Measurements from ENCODE around the gene IFNL2. TPM values are rescaled to one million over a fixed set of nuclear protein-coding genes. Genes with fewer than 3 reads are reported as not detected.
"Not testable (repeated sequence)": the region's sequence is repeated elsewhere in the genome, so short reads cannot be mapped to it uniquely, and the experiment has no call there.

IFNL2 gene
- total RNA-seq, 4 donors from 2014 or later, result not detected

DNA sequence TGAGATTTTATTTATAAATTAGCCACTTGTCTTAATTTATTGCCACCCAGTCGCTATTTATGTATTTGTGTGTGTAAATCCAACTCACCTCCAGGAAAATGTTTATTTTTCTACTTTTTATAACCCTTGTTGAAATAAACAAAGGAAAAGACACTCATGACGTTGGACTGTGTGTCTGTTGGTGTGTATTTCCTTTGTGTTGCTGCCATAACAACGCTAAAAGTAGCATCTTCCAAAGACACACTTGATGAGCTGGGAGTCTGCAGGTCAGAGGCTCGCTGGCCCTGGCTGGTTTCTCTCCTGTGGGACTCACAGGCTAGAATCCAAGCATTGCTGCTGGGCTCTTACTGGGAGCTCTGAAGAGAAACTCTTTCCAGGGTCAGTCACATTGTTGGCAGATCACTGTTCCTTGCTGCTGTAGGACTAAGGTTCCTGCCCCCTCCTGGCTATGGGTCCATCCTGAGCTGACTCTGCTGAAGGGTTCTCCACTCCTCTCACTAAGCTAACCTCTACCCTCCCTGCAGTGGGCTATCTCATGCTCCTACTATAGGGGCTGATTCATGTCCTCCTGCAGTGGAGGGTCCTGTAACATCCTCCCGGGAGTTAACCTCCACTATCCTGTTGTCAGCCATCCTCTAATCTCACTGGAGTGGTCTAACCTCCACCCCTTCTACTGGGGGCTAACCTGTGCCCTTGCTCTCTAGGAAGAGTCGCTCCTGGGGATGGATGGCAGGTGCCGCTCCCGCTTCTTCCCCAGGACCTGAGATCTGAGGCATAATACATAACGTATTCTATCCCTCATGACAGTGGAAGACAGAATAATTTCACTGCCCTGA, 2.1 kb downstream of the IFNL2 start:
- no peak for DNase-seq (ENCODE audit: low spot score in 2 of 2)
- H3K4me3 ChIP-seq (ENCODE audit: low read depth, poor library complexity, severe bottlenecking), result no peak overlapping the region
- intact Hi-C loops (cut with DNase I; ENCODE audit: low total_unique reads), result no loop called here
- WGBS, 2 donors, result 73 to 84% methylated on average over 9 of the region's 9 CpGs
- TF ChIP-seq, protein P1, sequence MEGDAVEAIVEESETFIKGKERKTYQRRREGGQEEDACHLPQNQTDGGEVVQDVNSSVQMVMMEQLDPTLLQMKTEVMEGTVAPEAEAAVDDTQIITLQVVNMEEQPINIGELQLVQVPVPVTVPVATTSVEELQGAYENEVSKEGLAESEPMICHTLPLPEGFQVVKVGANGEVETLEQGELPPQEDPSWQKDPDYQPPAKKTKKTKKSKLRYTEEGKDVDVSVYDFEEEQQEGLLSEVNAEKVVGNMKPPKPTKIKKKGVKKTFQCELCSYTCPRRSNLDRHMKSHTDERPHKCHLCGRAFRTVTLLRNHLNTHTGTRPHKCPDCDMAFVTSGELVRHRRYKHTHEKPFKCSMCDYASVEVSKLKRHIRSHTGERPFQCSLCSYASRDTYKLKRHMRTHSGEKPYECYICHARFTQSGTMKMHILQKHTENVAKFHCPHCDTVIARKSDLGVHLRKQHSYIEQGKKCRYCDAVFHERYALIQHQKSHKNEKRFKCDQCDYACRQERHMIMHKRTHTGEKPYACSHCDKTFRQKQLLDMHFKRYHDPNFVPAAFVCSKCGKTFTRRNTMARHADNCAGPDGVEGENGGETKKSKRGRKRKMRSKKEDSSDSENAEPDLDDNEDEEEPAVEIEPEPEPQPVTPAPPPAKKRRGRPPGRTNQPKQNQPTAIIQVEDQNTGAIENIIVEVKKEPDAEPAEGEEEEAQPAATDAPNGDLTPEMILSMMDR (IDR thresholded peaks at IDR 0.05), result no peak
- TF ChIP-seq POLR2A (IDR thresholded peaks at IDR 0.05), result no peak

DNA sequence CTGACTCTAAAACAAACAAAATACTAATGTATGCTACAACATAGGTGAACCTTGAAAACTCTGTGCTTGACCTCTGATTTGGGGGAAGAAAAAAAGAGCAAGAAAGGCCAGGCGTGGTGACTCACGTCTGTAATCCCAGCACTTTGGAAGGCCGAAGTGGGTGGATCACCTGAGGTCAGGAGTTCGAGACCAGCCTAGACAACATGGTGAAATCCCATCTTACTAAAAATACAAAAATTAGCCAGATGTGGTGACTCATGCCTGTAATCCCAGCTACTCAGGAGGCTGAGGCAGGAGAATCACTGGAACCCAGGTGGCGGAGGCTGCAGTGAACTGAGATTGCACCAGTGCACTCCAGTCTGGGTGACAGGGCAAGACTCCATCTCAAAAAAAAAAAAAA, 5.7 kb downstream of the IFNL2 start:
- DNase-seq (ENCODE audit: low spot score in 2 of 2), result peak in 1 of 2 donors; percentile 15
- WGBS, 2 donors, result 81 to 91% methylated on average over 5 of the region's 5 CpGs
- intact Hi-C loops (cut with DNase I; ENCODE audit: low total_unique reads); H3K4me3 ChIP-seq (ENCODE audit: low read depth, poor library complexity, severe bottlenecking): not testable (repeated sequence)

DNA sequence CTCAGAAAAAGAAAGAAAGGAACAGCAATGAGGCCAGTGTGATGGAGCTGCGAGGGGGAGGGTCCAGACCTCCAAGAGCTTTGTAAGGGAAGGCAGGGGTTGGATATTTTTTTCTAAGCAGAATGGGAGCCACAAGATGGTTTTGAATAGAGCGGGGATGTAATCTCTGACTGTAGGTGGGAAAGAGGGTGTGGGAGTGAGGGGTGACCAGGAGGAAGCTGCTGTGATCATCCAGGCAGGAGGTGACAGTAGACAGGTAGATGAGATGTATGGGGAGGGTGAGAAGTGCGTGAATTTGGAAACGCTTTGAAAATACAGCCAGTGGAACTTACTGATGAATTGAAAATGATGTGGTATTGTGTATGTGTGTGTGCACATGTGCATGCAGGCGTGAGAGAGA, 7.4 kb downstream of the IFNL2 start:
- no peak overlapping the region for H3K4me3 ChIP-seq (ENCODE audit: low read depth, poor library complexity, severe bottlenecking)
- no peak for TF ChIP-seq POLR2A (IDR thresholded peaks at IDR 0.05)
- DNase-seq (ENCODE audit: low spot score in 2 of 2), result no peak
- WGBS, 2 donors, result 79 to 81% methylated on average over 5 of the region's 5 CpGs
- intact Hi-C loops (cut with DNase I; ENCODE audit: low total_unique reads), result no loop called here

- TF ChIP-seq POLR2A (IDR thresholded peaks at IDR 0.05), result no peak
- TF ChIP-seq, protein P1 (IDR thresholded peaks at IDR 0.05), result no peak
- DNase-seq (ENCODE audit: low spot score in 2 of 2), result no peak
- H3K4me3 ChIP-seq (ENCODE audit: low read depth, poor library complexity, severe bottlenecking), result no peak overlapping the region
- intact Hi-C loops (cut with DNase I; ENCODE audit: low total_unique reads), result no loop called here
- WGBS, 2 donors, result 91 to 97% methylated on average over 5 of the region's 5 CpGs
Measured at GRCh38 chr19:39276740-39277139, 8.5 kb downstream of the IFNL2 start.

GRCh38 chr19:39277598-39277997, 9.4 kb downstream of the IFNL2 start:
- 87 to 89% methylated on average over 7 of the region's 7 CpGs for WGBS, 2 donors
- DNase-seq (ENCODE audit: low spot score in 2 of 2), result peak in 1 of 2 donors; percentile 43

GRCh38 chr19:39282021-39282420, 13.8 kb downstream of the IFNL2 start:
- 65 to 66% methylated on average over 1 of the region's 1 CpG for WGBS, 2 donors
- intact Hi-C loops (cut with DNase I; ENCODE audit: low total_unique reads), result no loop called here
- DNase-seq (ENCODE audit: low spot score in 2 of 2), result no peak
- no peak overlapping the region for H3K4me3 ChIP-seq (ENCODE audit: low read depth, poor library complexity, severe bottlenecking)
- TF ChIP-seq, protein P1 (IDR thresholded peaks at IDR 0.05), result no peak
- no peak for TF ChIP-seq POLR2A (IDR thresholded peaks at IDR 0.05)

More at GRCh38 chr19:39277598-39277997, 9.4 kb downstream of the IFNL2 start:
- TF ChIP-seq POLR2A (IDR thresholded peaks at IDR 0.05), result no peak
- TF ChIP-seq, protein P1 (IDR thresholded peaks at IDR 0.05), result no peak
- H3K4me3 ChIP-seq (ENCODE audit: low read depth, poor library complexity, severe bottlenecking), result no peak overlapping the region
- intact Hi-C loops (cut with DNase I; ENCODE audit: low total_unique reads), result no loop called here

GRCh38 chr19:39284032-39284431, 15.8 kb downstream of the IFNL2 start:
- no peak for TF ChIP-seq POLR2A (IDR thresholded peaks at IDR 0.05)
- TF ChIP-seq, protein P1 (IDR thresholded peaks at IDR 0.05), result no peak
- H3K4me3 ChIP-seq (ENCODE audit: low read depth, poor library complexity, severe bottlenecking), result no peak overlapping the region
- WGBS, 2 donors, result 85 to 90% methylated on average over 1 of the region's 1 CpG
- no peak for DNase-seq (ENCODE audit: low spot score in 2 of 2)
- intact Hi-C loops (cut with DNase I; ENCODE audit: low total_unique reads), result no loop called here
